Measurements from ENCODE around the gene DPYD.

Gene DPYD

GRCh38 chr1:97120806-97121205, 800.0 kb downstream of the DPYD start:
- DNase-seq, result no peak

GRCh38 chr1:97119260-97120158, 801.3 kb downstream of the DPYD start:
- DNase-seq, result no peak

- no peak for DNase-seq
Observed at GRCh38 chr1:97114842-97115241, 806.0 kb downstream of the DPYD start.

GRCh38 chr1:97112442-97112841, 808.4 kb downstream of the DPYD start:
- DNase-seq, result no peak

GRCh38 chr1:97108179-97108578, 812.7 kb downstream of the DPYD start:
- no peak for DNase-seq

GRCh38 chr1:97105531-97105930, 815.3 kb downstream of the DPYD start:
- DNase-seq, result no peak

GRCh38 chr1:97101509-97101908, 819.3 kb downstream of the DPYD start:
- no peak for DNase-seq

- no peak for DNase-seq
Observed at GRCh38 chr1:97097404-97097925, 823.4 kb downstream of the DPYD start.

GRCh38 chr1:97095764-97096163, 825.1 kb downstream of the DPYD start:
- no peak for DNase-seq

- DNase-seq, result no peak
Observed at GRCh38 chr1:97094247-97094972, 826.4 kb downstream of the DPYD start.

GRCh38 chr1:97093741-97094140, 827.1 kb downstream of the DPYD start:
- no peak for DNase-seq

- no peak for DNase-seq
Observed at GRCh38 chr1:97092824-97093223, 828.0 kb downstream of the DPYD start.

GRCh38 chr1:97091679-97092078, 829.2 kb downstream of the DPYD start:
- DNase-seq, result no peak

GRCh38 chr1:97091263-97091662, 829.6 kb downstream of the DPYD start:
- DNase-seq, result no peak

GRCh38 chr1:97090725-97091124, 830.1 kb downstream of the DPYD start:
- no peak for DNase-seq

- DNase-seq, result no peak
Observed at GRCh38 chr1:97089173-97089572, 831.7 kb downstream of the DPYD start.

GRCh38 chr1:97088391-97088790, 832.4 kb downstream of the DPYD start:
- DNase-seq, result no peak

GRCh38 chr1:97084546-97084945, 836.3 kb downstream of the DPYD start:
- DNase-seq, result no peak

GRCh38 chr1:97082160-97082848, 838.5 kb downstream of the DPYD start:
- no peak for DNase-seq

- DNase-seq, result no peak
Observed at GRCh38 chr1:97078872-97079271, 842.0 kb downstream of the DPYD start.

GRCh38 chr1:97077221-97077620, 843.6 kb downstream of the DPYD start:
- no peak for DNase-seq

- DNase-seq, result no peak
Observed at GRCh38 chr1:97074771-97075170, 846.1 kb downstream of the DPYD start.

- DNase-seq, result no peak
Observed at GRCh38 chr1:97073936-97074335, 846.9 kb downstream of the DPYD start.
